ENCODE results near the gene PEX3.
"Not testable (repeated sequence)": the region's sequence is repeated elsewhere in the genome, so short reads cannot be mapped to it uniquely, and the experiment has no call there.

Gene PEX3

DNA sequence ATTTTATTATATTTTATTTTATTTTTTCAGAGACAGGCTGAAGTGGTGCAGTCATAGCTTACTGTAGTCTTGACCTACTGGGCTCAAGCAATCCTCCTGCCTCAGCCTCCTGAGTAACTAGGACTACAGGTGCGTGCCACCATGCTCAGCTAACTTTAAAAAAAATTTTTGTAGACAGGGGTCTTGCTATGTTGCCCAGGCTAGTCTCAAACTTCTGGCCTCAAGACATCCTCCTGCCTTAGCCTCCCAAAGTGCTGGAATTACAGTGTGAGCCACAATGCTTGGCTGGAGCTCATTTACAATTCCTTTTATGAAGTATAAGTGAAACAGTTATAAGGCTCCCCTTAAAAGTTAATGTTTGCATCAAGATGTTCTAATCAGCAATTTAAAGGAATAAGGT, 46.4 kb downstream of the PEX3 start:
- Histone ChIP-seq H3K4me2 (no peak overlapping the region), H3K36me3 (peaks cover 0 to 12% (median 0%) of the 10 kb centered on the region in 11 experiments; a peak in 2 of 22 replicates), H3K27ac (no peak overlapping the region), H4K20me1 (no peaks in the 10 kb centered on the region), H3K4me3 (no peak overlapping the region), H3K27me3 (no peaks in the 10 kb centered on the region), H3K9ac (no peak overlapping the region), H3K4me1 (no peaks in the 10 kb centered on the region), H3K9me3 (replicated peaks in 1 of 11) (no peaks in the 10 kb centered on the region)
- TF ChIP-seq Cebpa-rat (IDR thresholded peaks at IDR 0.05), result no peak

DNA sequence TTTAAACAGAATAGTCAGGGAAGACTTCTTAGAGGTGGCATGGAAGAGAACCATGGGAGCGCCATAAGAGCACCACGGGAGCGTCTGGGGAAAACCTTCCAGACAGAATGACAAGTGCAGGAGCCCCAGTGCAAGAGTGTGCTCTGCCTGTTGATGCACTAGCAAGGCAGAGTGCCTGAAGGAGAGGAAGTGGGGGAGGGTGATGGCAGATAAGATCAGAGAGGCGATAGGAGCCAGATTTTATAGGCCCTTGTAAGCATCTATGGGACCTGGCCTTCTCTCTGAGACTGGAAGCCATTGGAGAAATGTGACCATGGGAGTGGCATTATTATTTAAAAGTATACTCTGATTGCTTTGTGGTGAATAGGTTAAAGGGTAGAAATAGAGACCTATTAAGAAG, 47.8 kb downstream of the PEX3 start:
- Histone ChIP-seq H3K27me3 (no peaks in the 10 kb centered on the region), H3K9me3 (replicated peaks in 1 of 11) (no peaks in the 10 kb centered on the region), H3K36me3 (peaks cover 0 to 12% (median 0%) of the 10 kb centered on the region in 11 experiments; a peak in 2 of 22 replicates), H4K20me1 (no peaks in the 10 kb centered on the region), H3K4me2 (no peak overlapping the region), H3K27ac (no peak overlapping the region), H3K4me1 (no peaks in the 10 kb centered on the region), H3K4me3 (no peak overlapping the region), H3K9ac (no peak overlapping the region)
- no peak for TF ChIP-seq Cebpa-rat (IDR thresholded peaks at IDR 0.05)

GRCh38 chr6:143501851-143502250, 51.2 kb downstream of the PEX3 start:
- Histone ChIP-seq H3K27me3 (no peaks in the 10 kb centered on the region), H3K36me3 (peaks cover 0 to 20% (median 0%) of the 10 kb centered on the region in 11 experiments; a peak in 2 of 22 replicates), H3K4me2 (no peak overlapping the region), H4K20me1 (no peaks in the 10 kb centered on the region), H3K4me1 (no peaks in the 10 kb centered on the region), H3K4me3 (no peak overlapping the region), H3K9me3 (replicated peaks in 1 of 11) (no peaks in the 10 kb centered on the region), H3K9ac (no peak overlapping the region), H3K27ac (no peak overlapping the region)
- TF ChIP-seq Cebpa-rat (IDR thresholded peaks at IDR 0.05), result no peak

DNA sequence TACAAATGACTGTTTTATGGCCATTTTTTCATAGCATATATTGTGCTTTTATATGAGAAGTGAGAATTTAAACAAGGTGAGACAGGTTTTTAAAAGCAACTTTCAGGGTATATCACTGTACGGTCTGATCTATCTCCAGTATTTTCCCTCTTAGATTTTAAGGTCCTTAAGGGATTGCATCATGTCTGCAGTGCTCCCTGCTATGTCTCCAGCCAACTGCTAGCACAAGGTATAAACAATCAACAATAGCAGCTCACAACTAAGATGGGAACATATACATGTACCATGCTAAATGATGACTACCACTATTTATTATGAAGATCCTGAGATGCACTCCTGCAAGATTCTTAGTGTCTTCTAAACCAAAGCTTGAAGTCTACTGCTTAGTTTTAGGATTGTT, 53.8 kb downstream of the PEX3 start:
- no peaks in the 10 kb centered on the region for H3K27me3 ChIP-seq
- H3K4me2 ChIP-seq, result no peak overlapping the region
- no peak overlapping the region for H3K9ac ChIP-seq
- no peak for TF ChIP-seq Cebpa-rat (IDR thresholded peaks at IDR 0.05)
- no peaks in the 10 kb centered on the region for H3K9me3 ChIP-seq (replicated peaks in 1 of 11)
- H3K36me3 ChIP-seq, result peaks cover 0 to 14% (median 0%) of the 10 kb centered on the region in 11 experiments; a peak in 1 of 22 replicates
- H4K20me1 ChIP-seq, result no peaks in the 10 kb centered on the region
- H3K4me1 ChIP-seq, result no peaks in the 10 kb centered on the region
- no peak overlapping the region for H3K4me3 ChIP-seq
- no peak overlapping the region for H3K27ac ChIP-seq

DNA sequence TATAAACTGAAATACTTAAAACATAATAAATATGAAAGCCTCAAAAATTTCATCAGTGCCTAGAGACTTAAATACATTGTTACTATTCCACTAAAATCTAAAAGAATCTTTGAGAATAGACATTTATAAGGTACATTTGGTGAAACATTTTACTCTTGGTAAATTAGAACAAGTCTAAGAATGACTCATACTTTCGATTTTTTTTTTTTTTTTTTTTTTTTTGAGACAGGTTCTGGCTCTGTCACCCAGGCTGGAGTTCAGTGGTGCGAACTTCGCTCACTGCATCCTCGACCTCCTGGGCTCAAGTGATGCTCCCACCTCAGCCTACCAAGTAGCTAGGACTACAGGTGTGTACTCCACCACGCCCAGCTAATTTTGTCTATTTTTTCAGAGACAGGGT, 54.5 kb downstream of the PEX3 start:
- H3K4me1 ChIP-seq, result no peaks in the 10 kb centered on the region

DNA sequence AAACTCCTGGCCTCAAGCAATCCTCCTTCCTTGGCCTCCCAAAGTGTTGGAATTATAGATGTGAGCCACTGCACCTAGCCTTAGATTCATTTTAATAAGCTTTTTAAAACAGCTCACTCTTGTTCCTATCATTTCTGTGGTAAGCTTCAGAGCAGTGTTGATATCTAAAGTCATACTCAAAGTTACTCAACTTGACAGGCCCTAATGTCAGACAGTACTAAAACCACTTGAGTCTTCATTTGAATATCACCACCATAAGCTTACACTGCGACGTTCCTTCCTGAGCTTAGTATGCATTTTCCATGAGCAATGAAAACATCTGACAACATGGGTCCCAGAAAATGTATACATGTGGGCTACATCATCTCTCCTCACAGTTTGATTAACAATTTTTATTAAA, 54.9 kb downstream of the PEX3 start:
- no peak for TF ChIP-seq Cebpa-rat (IDR thresholded peaks at IDR 0.05)
- no peak overlapping the region for H3K4me2 ChIP-seq
- no peaks in the 10 kb centered on the region for H4K20me1 ChIP-seq
- H3K9me3 ChIP-seq (replicated peaks in 1 of 11), result 0 out of 22 replicates have a peak, but pooled peaks cover 0 to under 1% (median 0%) of the 10 kb centered on the region in 11 experiments
- H3K4me1 ChIP-seq, result no peaks in the 10 kb centered on the region; a peak in 1 of 20 replicates
- H3K4me3 ChIP-seq, result no peak overlapping the region
- no peak overlapping the region for H3K9ac ChIP-seq
- H3K27me3 ChIP-seq, result peaks cover 0 to 1% (median 0%) of the 10 kb centered on the region in 11 experiments; a peak in 4 of 22 replicates
- H3K36me3 ChIP-seq, result peaks cover 0 to 12% (median 0%) of the 10 kb centered on the region in 11 experiments; a peak in 1 of 22 replicates
- no peak overlapping the region for H3K27ac ChIP-seq

More for the DNA sequence above, 54.5 kb downstream of the PEX3 start:
- Histone ChIP-seq H3K4me3 (no peak overlapping the region), H3K36me3 (peaks cover 0 to 14% (median 0%) of the 10 kb centered on the region in 11 experiments; a peak in 1 of 22 replicates), H3K4me2 (no peak overlapping the region), H3K9ac (no peak overlapping the region), H4K20me1 (no peaks in the 10 kb centered on the region), H3K27me3 (no peaks in the 10 kb centered on the region), H3K27ac (no peak overlapping the region), H3K9me3 (replicated peaks in 1 of 11) (no peaks in the 10 kb centered on the region)
- TF ChIP-seq Cebpa-rat (IDR thresholded peaks at IDR 0.05), result no peak

DNA sequence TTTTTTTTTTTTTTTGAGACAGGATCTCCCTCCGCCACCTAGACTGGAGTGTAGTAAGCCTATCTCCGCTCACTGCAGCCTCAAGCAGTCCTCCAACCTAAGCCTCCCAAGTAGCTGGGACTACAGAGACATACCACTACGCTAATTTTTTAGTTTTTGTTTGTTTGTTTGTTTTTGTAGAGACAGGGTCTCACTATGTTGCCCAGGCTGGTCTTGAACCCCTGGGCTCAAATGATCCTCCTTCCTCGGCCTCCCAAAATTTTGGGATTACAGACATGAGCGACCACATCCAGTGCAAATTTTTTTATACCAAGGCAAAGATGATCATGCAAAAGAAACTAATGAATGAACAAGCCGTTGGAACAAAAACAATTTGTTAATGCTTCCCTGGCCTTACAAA, 55.6 kb downstream of the PEX3 start:
- no peak overlapping the region for H3K4me2 ChIP-seq
- H3K4me3 ChIP-seq, result no peak overlapping the region
- no peak for TF ChIP-seq Cebpa-rat (IDR thresholded peaks at IDR 0.05)
- peaks cover 2 to 6% (median 5%) of the 10 kb centered on the region in 10 experiments; a peak in 15 of 20 replicates for H3K4me1 ChIP-seq
- no peak overlapping the region for H3K9ac ChIP-seq
- no peaks in the 10 kb centered on the region for H4K20me1 ChIP-seq
- H3K9me3 ChIP-seq (replicated peaks in 1 of 11), result peaks cover 3 to 7% (median 5%) of the 10 kb centered on the region in 11 experiments; a peak in 17 of 22 replicates
- 0 out of 22 replicates have a peak, but pooled peaks cover 0 to 9% (median 0%) of the 10 kb centered on the region in 11 experiments for H3K36me3 ChIP-seq
- no peak overlapping the region for H3K27ac ChIP-seq
- H3K27me3 ChIP-seq, result peaks cover 2 to 8% (median 5%) of the 10 kb centered on the region in 11 experiments; a peak in 20 of 22 replicates

GRCh38 chr6:143506620-143507019, 56.0 kb downstream of the PEX3 start:
- H3K4me1 ChIP-seq, result peaks cover 6 to 10% (median 9%) of the 10 kb centered on the region in 10 experiments; a peak in 16 of 20 replicates
- H3K4me2 ChIP-seq, result no peak overlapping the region
- no peak overlapping the region for H3K9ac ChIP-seq
- TF ChIP-seq Cebpa-rat (IDR thresholded peaks at IDR 0.05), result no peak
- H3K36me3 ChIP-seq, result 0 out of 22 replicates have a peak, but pooled peaks cover 0 to 9% (median 0%) of the 10 kb centered on the region in 11 experiments
- H3K4me3 ChIP-seq, result no peak overlapping the region
- peaks cover 7 to 11% (median 9%) of the 10 kb centered on the region in 11 experiments; a peak in 21 of 22 replicates for H3K9me3 ChIP-seq (replicated peaks in 1 of 11)
- H4K20me1 ChIP-seq, result no peaks in the 10 kb centered on the region
- peaks cover 5 to 12% (median 10%) of the 10 kb centered on the region in 11 experiments; a peak in 21 of 22 replicates for H3K27me3 ChIP-seq
- H3K27ac ChIP-seq, result no peak overlapping the region

GRCh38 chr6:143507358-143508145, 56.9 kb downstream of the PEX3 start:
- Histone ChIP-seq H3K9me3 (replicated peaks in 1 of 11) (peaks cover 9 to 18% (median 14%) of the 10 kb centered on the region in 11 experiments; a peak in 21 of 22 replicates), H4K20me1 (no peaks in the 10 kb centered on the region), H3K9ac (no peak overlapping the region), H3K27me3 (peaks cover 7 to 17% (median 13%) of the 10 kb centered on the region in 11 experiments; a peak in 21 of 22 replicates), H3K27ac (no peak overlapping the region), H3K4me3 (no peak overlapping the region), H3K4me1 (peaks cover 8 to 14% (median 11%) of the 10 kb centered on the region in 10 experiments; a peak in 16 of 20 replicates), H3K4me2 (no peak overlapping the region), H3K36me3 (0 out of 22 replicates have a peak, but pooled peaks cover 0 to 9% (median 0%) of the 10 kb centered on the region in 11 experiments)
- no peak for TF ChIP-seq Cebpa-rat (IDR thresholded peaks at IDR 0.05)

- not testable (repeated sequence) for H3K27ac ChIP-seq, H3K9ac ChIP-seq, H4K20me1 ChIP-seq, H3K36me3 ChIP-seq
- H3K9me3 ChIP-seq (replicated peaks in 1 of 11), result peaks cover 9 to 18% (median 14%) of the 10 kb centered on the region in 11 experiments; a peak in 21 of 22 replicates
- H3K4me3 ChIP-seq, result peak overlapping the region in 2 of 10 experiments; percentile 47 to 56; a peak in 2 of 20 replicates
- H3K27me3 ChIP-seq, result peaks cover 7 to 17% (median 13%) of the 10 kb centered on the region in 11 experiments; a peak in 21 of 22 replicates
- peak overlapping the region in 3 of 11 experiments; percentile 80 to 86 (median 85); a peak in 4 of 22 replicates for H3K4me2 ChIP-seq
- peaks cover 8 to 14% (median 11%) of the 10 kb centered on the region in 10 experiments; a peak in 16 of 20 replicates for H3K4me1 ChIP-seq
Measured at GRCh38 chr6:143510326-143510725, 59.7 kb downstream of the PEX3 start.
